IMR-90 (cell line): Measurements from ENCODE around the gene TRIO.

Experiments used
- BHLHE40 ChIP-seq: fragments of 150-350 bp; IDR thresholded peaks from 2 replicates; pipeline ENCODE4 v1.6.1; 2016; ENCODE audit warnings: mild to moderate bottlenecking, low read depth, low read length
- CEBPB ChIP-seq: IDR thresholded peaks from 2 replicates; pipeline ENCODE4 v1.6.1; 2012; ENCODE audit warnings: low read depth, low read length, improper control_type of control experiment
- CTCF ChIP-seq: conservative IDR thresholded peaks from 2 replicates; pipeline ENCODE4 v1.5.1; 2012; ENCODE audit warnings: mild to moderate bottlenecking, low read depth, low read length, improper control_type of control experiment
- FOS ChIP-seq: fragments of 150-350 bp; IDR thresholded peaks from 2 replicates; pipeline ENCODE4 v1.6.1; 2016; ENCODE audit warnings: low read depth, low read length
- MAFK ChIP-seq: IDR thresholded peaks from 2 replicates; pipeline ENCODE4 v1.6.1; 2012; ENCODE audit warnings: low read depth, low read length, improper control_type of control experiment
- MXI1 ChIP-seq: IDR thresholded peaks from 2 replicates; pipeline ENCODE4 v1.6.1; 2012; ENCODE audit warnings: low read depth, mild to moderate bottlenecking, low read length, moderate library complexity, borderline replicate concordance
- POLR2A ChIP-seq: IDR thresholded peaks from 2 replicates; pipeline ENCODE4 v1.6.1; 2012; ENCODE audit warnings: mild to moderate bottlenecking, low read depth, low read length
- RAD21 ChIP-seq: IDR thresholded peaks from 2 replicates; pipeline ENCODE4 v1.6.1; 2012; ENCODE audit warnings: low read length, improper control_type of control experiment
- SMC3 ChIP-seq: fragments of 150-350 bp; IDR thresholded peaks from 2 replicates; pipeline ENCODE4 v1.6.1; 2016; ENCODE audit warnings: low read depth, mild to moderate bottlenecking, antibody characterized with exemption, low read length, moderate library complexity
- USF2 ChIP-seq: fragments of 150-350 bp; IDR thresholded peaks from 2 replicates; pipeline ENCODE4 v1.6.1; 2017; ENCODE audit warnings: mild to moderate bottlenecking, antibody characterized with exemption, low read length, low read depth

- TF ChIP-seq CTCF, result no peak
- TF ChIP-seq POLR2A, result no peak
- no peak for TF ChIP-seq CEBPB
- no peak for TF ChIP-seq MAFK
- no peak for TF ChIP-seq USF2
- TF ChIP-seq BHLHE40, result no peak
- no peak for TF ChIP-seq RAD21
- no peak for TF ChIP-seq MXI1
- no peak for TF ChIP-seq FOS
- TF ChIP-seq SMC3, result no peak
These were observed 188.2 kb downstream of the TRIO start for GRCh38 chr5:14331386-14331781.
